Adrenal gland (tissue), 5 donors: ENCODE data around the gene NUP160.

Source experiments
- CTCF ChIP-seq, 6 experiments: fragments of 450-650 bp in 4 of 6; fragments of 200-600 bp in 2 of 6; sonication (generic) in 1 of 6; IDR thresholded peaks; 1 replicate in 5 of 6; 2 replicates in 1 of 6; pipeline versions ENCODE4 v1.5.1 to v1.8.0; 2016 to 2021; ENCODE audit warnings: antibody characterized with exemption in 6 of 6, mild to moderate bottlenecking in 2 of 6, moderate library complexity in 1 of 6
- POLR2A ChIP-seq, 2 donors: fragments of 450-650 bp; IDR thresholded peaks; one replicate each; pipeline ENCODE4 v1.6.1; 2017; ENCODE audit warnings: antibody characterized with exemption in 2 of 2, mild to moderate bottlenecking in 2 of 2, moderate library complexity in 1 of 2
- donor health status: DM: no; HTN: no; CAD: no.

DNA sequence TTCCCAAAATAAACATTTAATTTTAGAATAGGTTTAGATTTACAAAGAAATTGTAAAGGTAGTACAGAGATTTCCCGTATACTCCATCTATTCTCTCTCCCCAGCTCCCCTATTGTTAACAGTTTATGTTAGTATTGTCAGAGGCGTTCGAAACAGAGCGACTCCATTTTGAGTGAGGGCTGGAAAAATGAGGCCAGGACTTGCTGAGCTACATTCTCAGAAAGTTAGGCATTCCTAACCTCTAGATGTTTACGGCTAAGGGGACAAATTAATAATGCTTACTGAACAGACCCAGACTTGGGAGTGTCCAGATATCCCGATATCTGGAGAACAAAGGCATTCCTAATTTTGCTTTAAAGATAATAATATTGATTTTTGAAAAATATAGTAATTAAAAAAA, 12.4 kb upstream of the NUP160 start:
- TF ChIP-seq CTCF (IDR thresholded peaks at IDR 0.05) (no peak), POLR2A (IDR thresholded peaks at IDR 0.05) (no peak)
